Measurements from ENCODE around the gene RALGPS1. TPM values are rescaled to one million over a fixed set of nuclear protein-coding genes. Genes with fewer than 3 reads are reported as not detected.
"Not testable (repeated sequence)": the region's sequence is repeated elsewhere in the genome, so short reads cannot be mapped to it uniquely, and the experiment has no call there.

RALGPS1 gene
- polyA plus RNA-seq, 1 donor = 6.7 TPM

DNA sequence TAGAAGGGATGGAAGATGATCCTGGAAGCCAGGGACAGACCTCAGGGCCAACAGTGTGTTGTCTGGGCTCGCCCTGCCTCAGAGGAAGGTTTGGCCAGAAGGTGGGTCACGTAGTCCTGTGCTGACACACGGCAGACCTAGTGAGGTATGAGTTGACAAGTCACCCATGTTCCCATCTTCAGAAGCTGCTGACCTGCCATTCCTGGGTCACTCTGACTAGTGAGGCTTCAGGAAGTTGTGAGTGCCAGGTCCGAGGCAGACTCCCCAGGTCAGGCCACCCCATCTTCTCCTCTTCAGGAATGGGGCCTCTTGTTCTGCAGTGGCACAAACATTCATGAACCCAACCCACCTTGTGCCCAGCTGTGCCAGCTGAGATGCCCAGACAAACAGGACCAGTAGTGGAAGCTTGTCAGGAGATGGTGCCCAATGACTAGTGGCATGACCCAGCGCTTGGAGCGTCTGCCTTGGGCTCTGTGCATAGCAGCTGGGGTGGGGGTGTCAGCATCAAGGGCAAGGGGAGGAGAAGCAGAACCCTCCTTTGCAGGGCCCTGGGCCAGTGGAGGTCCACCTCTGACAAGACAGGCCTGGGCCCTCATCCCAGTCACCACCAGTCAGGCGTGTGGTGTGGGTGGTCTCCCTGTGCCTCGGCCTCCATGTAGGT is 224.6 kb downstream of the RALGPS1 start:
- no peak for DNase-seq

DNA sequence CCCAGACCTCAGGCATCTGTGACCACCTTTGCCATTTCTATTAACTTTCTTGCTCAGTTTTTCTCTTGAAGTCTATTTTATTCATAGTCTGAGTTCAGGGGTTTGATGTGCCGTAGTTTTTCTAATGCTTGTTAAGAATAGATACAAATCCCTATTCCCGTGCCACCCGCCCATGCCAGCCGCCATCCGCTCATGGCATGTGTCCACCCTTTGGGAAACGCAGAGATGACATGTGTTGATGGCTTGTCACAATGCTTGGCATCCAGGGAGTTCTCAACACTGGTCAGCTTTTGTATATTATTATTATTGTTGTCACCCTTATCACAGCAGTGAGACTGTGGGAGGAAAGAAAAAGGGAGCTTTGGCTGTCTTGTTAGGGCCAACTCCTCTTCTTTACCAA is 225.2 kb downstream of the RALGPS1 start:
- no peak for DNase-seq

GRCh38 chr9:127140181-127140580 is 225.6 kb downstream of the RALGPS1 start:
- DNase-seq = no peak

DNA sequence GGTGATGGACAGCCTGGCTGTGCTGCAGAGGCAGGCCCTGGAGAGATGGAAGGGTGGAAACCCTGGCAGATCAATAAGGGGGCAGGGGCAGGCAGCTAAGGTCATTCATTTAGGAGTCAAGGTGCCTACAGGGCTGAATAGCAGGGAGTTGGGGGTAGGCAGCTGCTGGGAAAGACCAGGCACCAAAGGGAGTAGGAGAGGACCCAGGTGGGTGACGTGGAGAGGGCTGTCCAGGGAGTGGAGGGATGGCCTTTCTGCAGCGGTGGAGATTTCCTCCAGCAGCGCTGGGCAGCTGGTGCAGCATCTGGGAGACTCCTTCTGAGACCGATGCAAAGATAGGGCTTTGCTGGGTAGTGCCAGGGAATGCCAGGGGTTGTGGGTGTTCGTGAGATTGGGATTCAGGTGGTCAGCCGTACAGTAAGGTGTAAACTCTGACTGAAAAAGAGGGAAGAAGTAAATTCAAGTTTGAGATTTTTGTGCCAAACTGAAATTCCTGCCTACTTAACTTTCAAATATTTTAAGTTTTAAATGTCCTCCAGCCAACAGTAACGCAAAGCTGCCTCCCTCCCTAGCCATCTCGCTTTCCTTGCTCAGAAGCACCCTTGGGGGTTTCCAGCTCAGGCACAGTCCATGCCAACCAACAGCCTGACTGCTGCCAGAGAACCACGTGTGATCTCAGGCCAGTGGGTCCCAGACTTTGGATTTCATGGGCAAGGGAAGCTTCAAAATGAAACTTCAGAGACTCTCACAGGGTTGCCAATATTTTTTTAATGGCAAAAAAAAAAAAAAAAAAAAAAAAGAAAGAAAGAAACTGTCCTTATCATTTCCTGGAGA is 226.5 kb downstream of the RALGPS1 start:
- no peak for DNase-seq

DNA sequence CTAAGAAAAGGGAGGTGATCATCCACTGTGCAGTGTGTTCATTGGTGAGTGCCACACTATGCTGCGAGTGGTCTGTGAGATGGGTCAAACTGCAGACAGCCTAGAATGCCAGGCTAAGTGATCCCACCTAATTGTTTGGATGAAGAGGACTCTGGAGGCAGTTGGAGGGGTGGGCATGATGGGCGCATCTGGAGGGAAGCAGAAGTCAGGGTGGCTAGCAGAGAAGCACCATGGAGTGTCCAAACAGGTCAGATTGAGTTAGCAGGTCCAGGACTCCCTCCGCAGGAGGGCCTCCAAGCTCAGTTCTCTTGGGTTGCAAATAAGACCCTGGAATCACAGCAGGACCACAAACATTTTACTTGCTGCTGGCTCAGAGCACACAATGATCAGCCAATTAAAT is 227.7 kb downstream of the RALGPS1 start:
- no peak for DNase-seq

DNA sequence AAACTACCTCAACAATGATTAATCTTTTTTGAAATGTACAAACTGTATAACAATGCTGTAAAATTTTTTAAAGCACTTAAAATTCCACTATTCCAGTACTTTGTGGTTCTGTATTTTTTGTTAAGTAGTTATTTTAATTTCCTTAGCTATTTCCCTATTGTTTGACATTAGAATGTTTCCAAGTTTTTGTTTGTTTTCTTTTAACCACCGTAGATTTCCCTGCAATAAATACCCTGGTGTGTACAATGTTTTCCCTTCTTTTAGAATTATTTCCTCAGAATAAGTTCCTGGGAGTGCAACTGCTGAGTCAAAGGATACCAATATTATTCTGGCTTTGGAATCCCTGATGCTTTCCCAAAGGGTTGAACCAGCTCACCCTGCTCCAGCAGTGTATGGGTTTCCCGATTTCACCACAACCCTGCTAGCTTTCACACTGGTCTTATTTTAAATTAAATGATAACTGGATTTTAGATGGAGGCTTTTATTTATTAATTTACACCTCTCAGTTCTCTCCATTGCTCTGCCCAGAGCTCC is 228.4 kb downstream of the RALGPS1 start:
- DNase-seq = no peak

DNA sequence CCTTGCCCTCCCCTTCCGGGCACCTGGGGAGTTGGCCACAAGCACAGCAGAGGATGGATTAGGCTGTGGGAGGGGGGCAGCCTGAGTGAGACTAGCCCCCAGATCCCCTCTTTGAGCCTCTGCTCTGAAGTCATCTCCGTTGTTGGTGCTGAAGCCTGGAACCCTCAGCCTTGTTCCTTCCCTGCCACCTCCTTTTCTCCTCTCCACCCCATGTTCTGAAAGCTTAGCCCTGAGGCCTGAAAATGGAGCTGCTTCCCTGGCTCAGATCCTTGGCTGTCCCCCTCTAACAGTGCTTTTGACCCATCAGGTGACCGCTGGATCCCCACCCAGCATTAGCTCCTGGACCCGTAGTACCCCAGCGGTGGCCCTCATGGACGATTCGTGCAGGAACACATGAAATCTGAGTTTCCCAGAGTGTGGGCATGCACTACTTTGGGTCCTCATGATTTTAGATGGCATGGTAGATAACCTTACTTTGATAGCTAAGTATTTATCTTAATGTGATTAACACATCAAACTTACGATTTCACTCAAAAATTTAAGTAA is 229.4 kb downstream of the RALGPS1 start:
- DNase-seq = no peak

- no peak for DNase-seq
Measured at GRCh38 chr9:127144670-127145445, 230.3 kb downstream of the RALGPS1 start.

DNA sequence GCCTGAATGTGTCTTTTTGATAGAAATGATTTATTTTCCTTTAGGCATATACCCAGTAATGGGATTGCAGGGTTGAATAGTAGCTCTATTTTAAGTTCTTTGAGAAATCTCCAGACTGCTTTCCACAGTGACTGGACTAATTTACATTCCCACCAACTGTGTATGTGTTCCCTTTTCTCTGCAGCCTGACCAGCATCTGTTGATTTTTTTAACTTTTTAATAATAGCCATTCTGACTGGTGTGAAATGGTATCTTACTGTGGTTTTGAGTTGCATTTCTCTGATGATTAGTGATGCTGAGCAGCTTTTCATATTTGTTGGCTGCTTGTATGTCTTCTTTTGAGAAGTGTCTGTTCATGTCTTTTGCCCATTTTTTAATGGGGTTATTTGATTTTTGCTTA is 232.3 kb downstream of the RALGPS1 start:
- DNase-seq = not testable (repeated sequence)

DNA sequence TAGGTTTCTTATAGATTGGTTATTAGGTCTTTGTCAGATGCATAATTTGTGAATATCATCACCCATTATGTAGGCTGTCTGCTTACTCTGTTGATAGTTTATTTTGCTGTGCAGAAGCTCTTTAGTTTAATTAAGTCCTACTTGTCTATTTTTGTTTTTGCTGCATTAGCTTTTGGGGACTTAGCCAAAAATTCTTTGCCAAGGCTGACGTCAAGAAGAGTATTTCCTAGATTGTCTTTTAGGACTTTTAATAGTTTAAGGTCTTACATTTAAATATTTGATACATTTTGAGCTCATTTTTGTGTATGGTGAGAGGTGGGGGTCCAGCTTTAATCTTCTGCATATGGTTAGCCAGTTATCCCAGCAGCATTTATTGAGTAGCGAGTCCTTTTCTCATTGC is 232.7 kb downstream of the RALGPS1 start:
- no peak for DNase-seq

- no peak for DNase-seq
Measured at GRCh38 chr9:127148014-127148413, 233.4 kb downstream of the RALGPS1 start.

GRCh38 chr9:127149010-127149409 is 234.4 kb downstream of the RALGPS1 start:
- no peak for DNase-seq

- no peak for DNase-seq
Measured at GRCh38 chr9:127149463-127150390, 235.1 kb downstream of the RALGPS1 start.

DNA sequence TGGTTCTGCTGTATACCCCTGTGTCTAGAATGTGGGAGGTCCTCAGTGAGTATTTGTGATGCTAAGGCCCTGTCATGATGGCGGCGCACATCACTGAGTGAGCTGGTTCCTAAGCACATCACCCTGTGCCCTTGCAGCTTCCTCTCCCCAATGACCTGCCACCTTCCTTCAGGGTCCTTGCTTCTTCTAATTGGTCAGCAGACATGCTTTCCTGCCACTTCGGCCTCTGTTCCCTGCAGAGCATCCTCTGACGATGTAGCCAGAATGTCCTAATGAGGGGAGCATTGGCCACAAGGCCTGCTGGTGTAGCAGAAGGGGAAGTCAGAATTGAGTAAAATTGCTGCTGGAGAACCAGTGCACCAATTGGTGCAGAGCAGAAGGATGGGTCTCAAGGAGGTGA is 238.9 kb downstream of the RALGPS1 start:
- DNase-seq = no peak

GRCh38 chr9:127154003-127154389 is 239.4 kb downstream of the RALGPS1 start:
- DNase-seq = no peak

- peak; percentile 88 for DNase-seq
Measured at GRCh38 chr9:127154390-127155191, 240.0 kb downstream of the RALGPS1 start.

GRCh38 chr9:127155314-127155960 is 240.9 kb downstream of the RALGPS1 start:
- DNase-seq = no peak

DNA sequence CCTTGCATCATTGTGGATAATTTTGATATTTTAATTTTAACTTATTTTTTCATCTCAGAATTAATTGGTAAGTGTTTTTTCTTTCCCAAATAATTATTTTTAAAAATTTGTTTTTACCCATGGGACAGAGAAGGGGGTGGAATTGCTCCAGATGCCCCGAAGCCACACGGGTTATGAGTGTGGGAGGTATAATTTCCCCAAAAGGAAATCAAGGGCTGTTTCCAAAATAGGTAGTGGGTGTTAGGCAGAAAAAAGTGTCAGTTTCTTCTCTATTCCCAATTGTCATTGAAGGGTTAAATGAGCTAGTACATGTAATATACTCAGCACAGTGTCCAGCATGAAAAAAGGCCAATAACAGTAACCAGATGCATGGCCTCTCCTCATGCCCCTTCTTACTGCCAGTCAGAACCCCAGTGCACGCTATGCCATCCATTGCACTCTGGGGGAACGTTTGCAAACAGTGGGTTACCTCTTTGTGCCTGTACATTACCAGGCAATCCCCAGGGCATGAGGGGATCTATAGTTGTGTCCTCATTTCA is 244.3 kb downstream of the RALGPS1 start:
- DNase-seq = no peak

- no peak for DNase-seq
Measured at GRCh38 chr9:127159325-127159801, 244.8 kb downstream of the RALGPS1 start.

Measured in hindlimb muscle (tissue), 1 donor.